ENCODE results near the gene TPCN2. TPM values are rescaled to one million over a fixed set of nuclear protein-coding genes. Genes with fewer than 3 reads are reported as not detected.

The TPCN2 gene
- total and polyA plus RNA-seq, 2 of the 8 experiments (the other 6 are each of a cell fraction or from before 2014, with no cell fraction given): 9.7 to 18.6 TPM

DNA sequence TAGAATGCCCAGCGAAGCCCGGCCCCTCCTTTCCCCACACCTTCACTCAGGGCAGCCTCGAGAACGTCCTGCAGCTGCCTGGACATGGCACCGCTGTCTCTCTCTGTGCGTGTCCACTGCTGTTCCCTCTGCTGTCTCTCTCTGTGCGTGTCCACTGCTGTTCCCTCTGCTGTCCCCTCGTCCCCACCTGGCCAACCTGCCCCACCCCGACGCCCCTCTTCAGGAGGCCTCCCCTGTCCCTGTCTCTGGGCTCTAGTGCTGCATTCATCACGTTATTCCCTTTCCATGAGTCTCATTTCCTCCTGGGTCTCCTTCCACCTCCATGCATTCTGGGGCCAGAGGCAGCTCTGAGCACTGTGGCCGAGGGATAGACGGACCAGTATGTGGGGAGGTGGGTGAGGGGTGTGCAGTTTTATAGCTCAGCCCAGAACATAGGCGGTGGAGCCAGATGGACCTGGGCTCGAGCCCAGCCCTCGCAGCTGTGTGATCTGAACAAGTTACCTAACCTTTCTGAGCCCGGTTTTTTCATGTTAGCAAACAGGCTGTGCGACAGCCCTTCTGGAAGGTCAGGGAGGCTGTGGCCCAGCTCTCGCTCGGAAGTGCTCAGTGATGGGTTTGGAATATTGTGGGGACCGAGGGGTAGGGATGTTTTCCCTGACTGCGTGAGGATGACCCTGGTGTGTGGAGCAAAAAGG lies 65.1 kb downstream of the TPCN2 start (continued):
- TF ChIP-seq, protein P1, sequence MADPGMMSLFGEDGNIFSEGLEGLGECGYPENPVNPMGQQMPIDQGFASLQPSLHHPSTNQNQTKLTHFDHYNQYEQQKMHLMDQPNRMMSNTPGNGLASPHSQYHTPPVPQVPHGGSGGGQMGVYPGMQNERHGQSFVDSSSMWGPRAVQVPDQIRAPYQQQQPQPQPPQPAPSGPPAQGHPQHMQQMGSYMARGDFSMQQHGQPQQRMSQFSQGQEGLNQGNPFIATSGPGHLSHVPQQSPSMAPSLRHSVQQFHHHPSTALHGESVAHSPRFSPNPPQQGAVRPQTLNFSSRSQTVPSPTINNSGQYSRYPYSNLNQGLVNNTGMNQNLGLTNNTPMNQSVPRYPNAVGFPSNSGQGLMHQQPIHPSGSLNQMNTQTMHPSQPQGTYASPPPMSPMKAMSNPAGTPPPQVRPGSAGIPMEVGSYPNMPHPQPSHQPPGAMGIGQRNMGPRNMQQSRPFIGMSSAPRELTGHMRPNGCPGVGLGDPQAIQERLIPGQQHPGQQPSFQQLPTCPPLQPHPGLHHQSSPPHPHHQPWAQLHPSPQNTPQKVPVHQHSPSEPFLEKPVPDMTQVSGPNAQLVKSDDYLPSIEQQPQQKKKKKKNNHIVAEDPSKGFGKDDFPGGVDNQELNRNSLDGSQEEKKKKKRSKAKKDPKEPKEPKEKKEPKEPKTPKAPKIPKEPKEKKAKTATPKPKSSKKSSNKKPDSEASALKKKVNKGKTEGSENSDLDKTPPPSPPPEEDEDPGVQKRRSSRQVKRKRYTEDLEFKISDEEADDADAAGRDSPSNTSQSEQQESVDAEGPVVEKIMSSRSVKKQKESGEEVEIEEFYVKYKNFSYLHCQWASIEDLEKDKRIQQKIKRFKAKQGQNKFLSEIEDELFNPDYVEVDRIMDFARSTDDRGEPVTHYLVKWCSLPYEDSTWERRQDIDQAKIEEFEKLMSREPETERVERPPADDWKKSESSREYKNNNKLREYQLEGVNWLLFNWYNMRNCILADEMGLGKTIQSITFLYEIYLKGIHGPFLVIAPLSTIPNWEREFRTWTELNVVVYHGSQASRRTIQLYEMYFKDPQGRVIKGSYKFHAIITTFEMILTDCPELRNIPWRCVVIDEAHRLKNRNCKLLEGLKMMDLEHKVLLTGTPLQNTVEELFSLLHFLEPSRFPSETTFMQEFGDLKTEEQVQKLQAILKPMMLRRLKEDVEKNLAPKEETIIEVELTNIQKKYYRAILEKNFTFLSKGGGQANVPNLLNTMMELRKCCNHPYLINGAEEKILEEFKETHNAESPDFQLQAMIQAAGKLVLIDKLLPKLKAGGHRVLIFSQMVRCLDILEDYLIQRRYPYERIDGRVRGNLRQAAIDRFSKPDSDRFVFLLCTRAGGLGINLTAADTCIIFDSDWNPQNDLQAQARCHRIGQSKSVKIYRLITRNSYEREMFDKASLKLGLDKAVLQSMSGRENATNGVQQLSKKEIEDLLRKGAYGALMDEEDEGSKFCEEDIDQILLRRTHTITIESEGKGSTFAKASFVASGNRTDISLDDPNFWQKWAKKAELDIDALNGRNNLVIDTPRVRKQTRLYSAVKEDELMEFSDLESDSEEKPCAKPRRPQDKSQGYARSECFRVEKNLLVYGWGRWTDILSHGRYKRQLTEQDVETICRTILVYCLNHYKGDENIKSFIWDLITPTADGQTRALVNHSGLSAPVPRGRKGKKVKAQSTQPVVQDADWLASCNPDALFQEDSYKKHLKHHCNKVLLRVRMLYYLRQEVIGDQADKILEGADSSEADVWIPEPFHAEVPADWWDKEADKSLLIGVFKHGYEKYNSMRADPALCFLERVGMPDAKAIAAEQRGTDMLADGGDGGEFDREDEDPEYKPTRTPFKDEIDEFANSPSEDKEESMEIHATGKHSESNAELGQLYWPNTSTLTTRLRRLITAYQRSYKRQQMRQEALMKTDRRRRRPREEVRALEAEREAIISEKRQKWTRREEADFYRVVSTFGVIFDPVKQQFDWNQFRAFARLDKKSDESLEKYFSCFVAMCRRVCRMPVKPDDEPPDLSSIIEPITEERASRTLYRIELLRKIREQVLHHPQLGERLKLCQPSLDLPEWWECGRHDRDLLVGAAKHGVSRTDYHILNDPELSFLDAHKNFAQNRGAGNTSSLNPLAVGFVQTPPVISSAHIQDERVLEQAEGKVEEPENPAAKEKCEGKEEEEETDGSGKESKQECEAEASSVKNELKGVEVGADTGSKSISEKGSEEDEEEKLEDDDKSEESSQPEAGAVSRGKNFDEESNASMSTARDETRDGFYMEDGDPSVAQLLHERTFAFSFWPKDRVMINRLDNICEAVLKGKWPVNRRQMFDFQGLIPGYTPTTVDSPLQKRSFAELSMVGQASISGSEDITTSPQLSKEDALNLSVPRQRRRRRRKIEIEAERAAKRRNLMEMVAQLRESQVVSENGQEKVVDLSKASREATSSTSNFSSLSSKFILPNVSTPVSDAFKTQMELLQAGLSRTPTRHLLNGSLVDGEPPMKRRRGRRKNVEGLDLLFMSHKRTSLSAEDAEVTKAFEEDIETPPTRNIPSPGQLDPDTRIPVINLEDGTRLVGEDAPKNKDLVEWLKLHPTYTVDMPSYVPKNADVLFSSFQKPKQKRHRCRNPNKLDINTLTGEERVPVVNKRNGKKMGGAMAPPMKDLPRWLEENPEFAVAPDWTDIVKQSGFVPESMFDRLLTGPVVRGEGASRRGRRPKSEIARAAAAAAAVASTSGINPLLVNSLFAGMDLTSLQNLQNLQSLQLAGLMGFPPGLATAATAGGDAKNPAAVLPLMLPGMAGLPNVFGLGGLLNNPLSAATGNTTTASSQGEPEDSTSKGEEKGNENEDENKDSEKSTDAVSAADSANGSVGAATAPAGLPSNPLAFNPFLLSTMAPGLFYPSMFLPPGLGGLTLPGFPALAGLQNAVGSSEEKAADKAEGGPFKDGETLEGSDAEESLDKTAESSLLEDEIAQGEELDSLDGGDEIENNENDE (IDR thresholded peaks at IDR 0.05; ENCODE audit: insufficient replicate concordance, low read length): no peak
- TF ChIP-seq SIX5 (IDR thresholded peaks at IDR 0.05; ENCODE audit: low read depth, low read length): no peak
